Measurements from ENCODE around the gene FAP. TPM values are rescaled to one million over a fixed set of nuclear protein-coding genes. Genes with fewer than 3 reads are reported as not detected.

The FAP gene
- total and polyA plus RNA-seq, 2 donors (not counting 1 experiment from before 2014, with no cell fraction given): not detected

DNA sequence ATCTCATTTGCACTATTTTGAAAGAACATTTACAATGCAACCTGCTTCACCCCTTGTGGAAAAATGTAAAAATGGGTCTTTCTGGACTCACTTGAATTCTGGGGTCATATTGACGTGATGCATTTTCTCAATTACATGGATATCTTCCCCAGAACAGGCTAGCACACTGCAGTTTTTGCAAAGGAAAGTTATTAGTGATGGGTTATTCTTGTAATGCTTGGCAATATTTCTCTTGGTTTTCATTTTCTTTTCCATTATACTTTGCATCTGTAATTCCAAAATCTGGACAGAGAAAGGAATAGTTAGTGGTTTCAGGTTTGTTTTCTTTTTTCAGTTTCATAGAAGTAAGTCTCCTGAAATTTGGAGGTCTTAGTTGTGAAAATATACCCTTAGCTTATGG, 24.8 kb upstream of the FAP start:
- Histone ChIP-seq H3K9ac (ENCODE audit: low read length) (no peak overlapping the region), H2AFZ (ENCODE audit: insufficient read depth, low read depth, low read length, poor library complexity, severe bottlenecking) (no peak overlapping the region), H3K4me2 (replicated peaks; ENCODE audit: low read depth, low read length, poor library complexity, severe bottlenecking) (no peak overlapping the region), H4K20me1 (ENCODE audit: control insufficient read depth, insufficient read depth, low read length, poor library complexity, severe bottlenecking) (no peaks in the 10 kb centered on the region), H3K27ac (ENCODE audit: low read length in 2 of 2) (no peak overlapping the region), H3K4me3 (ENCODE audit: control extremely low read depth in 1 of 5, extremely low read depth in 1 of 5, insufficient read depth in 1 of 5, low read depth in 2 of 5, low read length in 4 of 5) (no peak overlapping the region), H3K27me3 (replicated peaks in 1 of 4; ENCODE audit: control extremely low read depth in 1 of 4, control insufficient read depth in 3 of 4, insufficient read depth in 4 of 4, low read length in 3 of 4) (no peaks in the 10 kb centered on the region), H3K4me1 (ENCODE audit: control insufficient read depth in 2 of 2, insufficient read depth in 2 of 2, low read length in 2 of 2) (no peaks in the 10 kb centered on the region), H3K79me2 (ENCODE audit: control insufficient read depth, insufficient read depth, low read length) (no peaks in the 10 kb centered on the region), H3K36me3 (replicated peaks in 1 of 2; ENCODE audit: control extremely low read depth in 1 of 2, control insufficient read depth in 1 of 2, extremely low read depth in 1 of 2, insufficient read depth in 2 of 2, low read length in 1 of 2) (peaks cover 7 to 58% of the 10 kb centered on the region in 2 experiments), H3K9me3 (ENCODE audit: control extremely low read depth in 1 of 3, control insufficient read depth in 2 of 3, insufficient read depth in 1 of 3, low read length in 2 of 3) (no peaks in the 10 kb centered on the region)
- Mint-ChIP-seq H3K4me3 (no peak overlapping the region), H3K9me3 (ENCODE audit: insufficient read depth) (no peaks in the 10 kb centered on the region), H3K4me1 (no peaks in the 10 kb centered on the region), H3K27ac (no peak overlapping the region), H3K27me3 (no peaks in the 10 kb centered on the region)
- ATAC-seq (ENCODE audit: low read depth) (no peak), DNase-seq (no peak)
- POLR2A ChIA-PET: no interaction called here
- intact Hi-C loops (cut with micrococcal nuclease): no loop called here
- WGBS (ENCODE audit: insufficient coverage): no CpG with 5 or more reads among the region's 1 CpG
- TF ChIP-seq, protein P1, sequence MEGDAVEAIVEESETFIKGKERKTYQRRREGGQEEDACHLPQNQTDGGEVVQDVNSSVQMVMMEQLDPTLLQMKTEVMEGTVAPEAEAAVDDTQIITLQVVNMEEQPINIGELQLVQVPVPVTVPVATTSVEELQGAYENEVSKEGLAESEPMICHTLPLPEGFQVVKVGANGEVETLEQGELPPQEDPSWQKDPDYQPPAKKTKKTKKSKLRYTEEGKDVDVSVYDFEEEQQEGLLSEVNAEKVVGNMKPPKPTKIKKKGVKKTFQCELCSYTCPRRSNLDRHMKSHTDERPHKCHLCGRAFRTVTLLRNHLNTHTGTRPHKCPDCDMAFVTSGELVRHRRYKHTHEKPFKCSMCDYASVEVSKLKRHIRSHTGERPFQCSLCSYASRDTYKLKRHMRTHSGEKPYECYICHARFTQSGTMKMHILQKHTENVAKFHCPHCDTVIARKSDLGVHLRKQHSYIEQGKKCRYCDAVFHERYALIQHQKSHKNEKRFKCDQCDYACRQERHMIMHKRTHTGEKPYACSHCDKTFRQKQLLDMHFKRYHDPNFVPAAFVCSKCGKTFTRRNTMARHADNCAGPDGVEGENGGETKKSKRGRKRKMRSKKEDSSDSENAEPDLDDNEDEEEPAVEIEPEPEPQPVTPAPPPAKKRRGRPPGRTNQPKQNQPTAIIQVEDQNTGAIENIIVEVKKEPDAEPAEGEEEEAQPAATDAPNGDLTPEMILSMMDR (IDR thresholded peaks at IDR 0.05): no peak
- no peak for TF ChIP-seq EZH2 (IDR thresholded peaks at IDR 0.05; ENCODE audit: borderline replicate concordance, insufficient read depth, low read depth, low read length, poor library complexity, severe bottlenecking)
- CTCF ChIA-PET: interaction anchor here (0.7 kb wide), 1 partner anchor 8 kb away, joined by 3 read pairs; no protein-coding TSS in a partner anchor

DNA sequence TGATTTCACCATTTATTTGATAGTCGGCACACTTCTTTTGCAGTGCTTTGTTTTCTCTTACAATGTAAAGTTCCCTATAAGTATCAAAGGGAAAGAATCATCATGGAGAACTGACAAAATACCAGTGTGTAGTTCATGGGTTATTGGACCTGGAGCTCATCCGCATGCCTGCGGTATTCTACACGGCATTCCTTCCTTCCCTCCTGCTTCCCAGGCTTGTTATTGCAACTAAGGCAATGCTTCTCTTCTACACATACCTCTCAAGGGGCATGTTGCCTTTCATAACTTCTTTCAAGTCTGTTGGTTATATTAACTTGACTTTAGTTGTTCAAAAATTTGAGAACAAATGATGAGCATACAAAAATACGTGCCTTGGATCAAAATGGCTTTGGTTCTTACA, 24.3 kb upstream of the FAP start:
- no peak for DNase-seq
- H3K9ac ChIP-seq (ENCODE audit: low read length): no peak overlapping the region
- CTCF ChIA-PET: no interaction called here
- no peak for ATAC-seq (ENCODE audit: low read depth)
- no peak overlapping the region for H3K27ac ChIP-seq (ENCODE audit: low read length in 2 of 2)
- H3K4me2 ChIP-seq (replicated peaks; ENCODE audit: low read depth, low read length, poor library complexity, severe bottlenecking): no peak overlapping the region
- POLR2A ChIA-PET: no interaction called here
- H3K27me3 Mint-ChIP-seq: no peaks in the 10 kb centered on the region
- H3K27ac Mint-ChIP-seq: no peak overlapping the region
- H3K36me3 ChIP-seq (replicated peaks in 1 of 2; ENCODE audit: control extremely low read depth in 1 of 2, control insufficient read depth in 1 of 2, extremely low read depth in 1 of 2, insufficient read depth in 2 of 2, low read length in 1 of 2): peaks cover 7 to 53% of the 10 kb centered on the region in 2 experiments
- no peaks in the 10 kb centered on the region for H3K9me3 Mint-ChIP-seq (ENCODE audit: insufficient read depth)
- no peak overlapping the region for H3K4me3 Mint-ChIP-seq
- H3K4me3 ChIP-seq (ENCODE audit: control extremely low read depth in 1 of 5, extremely low read depth in 1 of 5, insufficient read depth in 1 of 5, low read depth in 2 of 5, low read length in 4 of 5): no peak overlapping the region
- no peaks in the 10 kb centered on the region for H3K4me1 ChIP-seq (ENCODE audit: control insufficient read depth in 2 of 2, insufficient read depth in 2 of 2, low read length in 2 of 2)
- no peak for TF ChIP-seq EZH2 (IDR thresholded peaks at IDR 0.05; ENCODE audit: borderline replicate concordance, insufficient read depth, low read depth, low read length, poor library complexity, severe bottlenecking)
- TF ChIP-seq, protein P1 (IDR thresholded peaks at IDR 0.05): no peak
- H3K4me1 Mint-ChIP-seq: no peaks in the 10 kb centered on the region
- H4K20me1 ChIP-seq (ENCODE audit: control insufficient read depth, insufficient read depth, low read length, poor library complexity, severe bottlenecking): no peaks in the 10 kb centered on the region
- H3K27me3 ChIP-seq (replicated peaks in 1 of 4; ENCODE audit: control extremely low read depth in 1 of 4, control insufficient read depth in 3 of 4, insufficient read depth in 4 of 4, low read length in 3 of 4): no peaks in the 10 kb centered on the region
- 100% methylated on average over 3 of the region's 5 CpGs for WGBS (ENCODE audit: insufficient coverage)
- H2AFZ ChIP-seq (ENCODE audit: insufficient read depth, low read depth, low read length, poor library complexity, severe bottlenecking): no peak overlapping the region
- no peaks in the 10 kb centered on the region for H3K9me3 ChIP-seq (ENCODE audit: control extremely low read depth in 1 of 3, control insufficient read depth in 2 of 3, insufficient read depth in 1 of 3, low read length in 2 of 3)
- no peaks in the 10 kb centered on the region for H3K79me2 ChIP-seq (ENCODE audit: control insufficient read depth, insufficient read depth, low read length)
- intact Hi-C loops (cut with micrococcal nuclease): no loop called here
